Liver (tissue), 9 donors: ENCODE results near the gene LGALS4. TPM values are rescaled to one million over a fixed set of nuclear protein-coding genes. Genes with fewer than 3 reads are reported as not detected.

ENCODE experiments used
- DNase-seq: peaks from one replicate; pipeline ENCODE4 v3.0.0-alpha.2; 2017; ENCODE audit warnings: low spot score
- H3K27ac ChIP-seq, 2 donors: one replicate each; pipeline ENCODE4 v1.7.0; 2013; ENCODE audit warnings: inconsistent platforms in 2 of 2, low read length in 2 of 2, control low read depth in 1 of 2, low read depth in 1 of 2, mild to moderate bottlenecking in 1 of 2
- H3K27me3 ChIP-seq, 4 donors: one replicate each; pipeline versions ENCODE4 v1.6.1 to v1.7.0; 2013; ENCODE audit warnings: low read length in 3 of 4, inconsistent platforms in 1 of 4, mild to moderate bottlenecking in 1 of 4, moderate library complexity in 1 of 4; ENCODE audit not compliant: control insufficient read depth in 4 of 4, insufficient read depth in 4 of 4
- H3K36me3 ChIP-seq, 4 donors: one replicate each; pipeline versions ENCODE4 v1.6.1 to v1.7.0; 2013; ENCODE audit warnings: low read length in 3 of 4, mild to moderate bottlenecking in 3 of 4, low read depth in 1 of 4, moderate library complexity in 1 of 4; ENCODE audit not compliant: control insufficient read depth in 4 of 4, insufficient read depth in 3 of 4
- H3K4me1 ChIP-seq, 4 donors: one replicate each; pipeline versions ENCODE4 v1.6.1 to v1.7.0; 2013; ENCODE audit warnings: low read length in 3 of 4, mild to moderate bottlenecking in 3 of 4, moderate library complexity in 1 of 4; ENCODE audit not compliant: control insufficient read depth in 4 of 4, insufficient read depth in 4 of 4
- H3K4me3 ChIP-seq, 3 donors: one replicate each; pipeline versions ENCODE4 v1.6.1 to v1.7.0; 2013; ENCODE audit warnings: low read length in 3 of 3, control low read depth in 1 of 3, low read depth in 1 of 3, mild to moderate bottlenecking in 1 of 3
- H3K9ac ChIP-seq, 2 donors: one replicate each; pipeline ENCODE4 v1.7.0; 2013; ENCODE audit warnings: low read length in 2 of 2, mild to moderate bottlenecking in 2 of 2, moderate library complexity in 2 of 2, control low read depth in 1 of 2, low read depth in 1 of 2
- H3K9me3 ChIP-seq, 4 donors: one replicate each; pipeline versions ENCODE4 v1.6.1 to v1.7.0; 2013; ENCODE audit warnings: low read length in 3 of 4; ENCODE audit not compliant: control insufficient read depth in 4 of 4
- ATF3 ChIP-seq: IDR thresholded peaks from 2 replicates; pipeline ENCODE4 v1.6.1; 2016; ENCODE audit warnings: antibody characterized with exemption
- CTCF ChIP-seq: fragments of 150-350 bp; IDR thresholded peaks from 2 replicates; pipeline ENCODE4 v1.5.1; 2017; ENCODE audit warnings: improper control_type of control experiment, low read depth, low read length; ENCODE audit not compliant: missing input control
- EGR1 ChIP-seq, 2 donors: IDR thresholded peaks; 2 replicates each; pipeline ENCODE4 v1.6.1; 2016 to 2018; ENCODE audit warnings: antibody characterized with exemption in 2 of 2, low read depth in 2 of 2
- FOXA2 ChIP-seq: IDR thresholded peaks from 2 replicates; pipeline ENCODE4 v1.6.1; 2016; ENCODE audit warnings: antibody characterized with exemption
- GABPA ChIP-seq, 2 donors: IDR thresholded peaks in 1 of 2; conservative IDR thresholded peaks in 1 of 2; 2 replicates each; pipeline ENCODE4 v1.6.1; 2016; ENCODE audit warnings: antibody characterized with exemption in 2 of 2, mild to moderate bottlenecking in 1 of 2, moderate library complexity in 1 of 2
- HNF4A ChIP-seq, 2 donors: conservative IDR thresholded peaks; 2 replicates each; pipeline ENCODE4 v1.6.1; 2016; ENCODE audit warnings: antibody characterized with exemption in 2 of 2, mild to moderate bottlenecking in 2 of 2
- JUND ChIP-seq, 2 donors: IDR thresholded peaks; 2 replicates each; pipeline ENCODE4 v1.6.1; 2016; ENCODE audit warnings: antibody characterized with exemption in 2 of 2
- NR2F2 ChIP-seq: IDR thresholded peaks from 2 replicates; pipeline ENCODE4 v1.6.1; 2016; ENCODE audit warnings: antibody characterized with exemption
- RAD21 ChIP-seq, 2 donors: IDR thresholded peaks; 2 replicates each; pipeline ENCODE4 v1.6.1; 2016; ENCODE audit warnings: antibody characterized with exemption in 2 of 2, mild to moderate bottlenecking in 2 of 2
- REST ChIP-seq: IDR thresholded peaks from 2 replicates; pipeline ENCODE4 v1.6.1; 2016; ENCODE audit warnings: antibody characterized with exemption, mild to moderate bottlenecking
- RXRA ChIP-seq, 2 donors: IDR thresholded peaks; 2 replicates each; pipeline ENCODE4 v1.6.1; 2017 to 2018; ENCODE audit warnings: antibody characterized with exemption in 2 of 2, mild to moderate bottlenecking in 1 of 2
- SP1 ChIP-seq: IDR thresholded peaks from 2 replicates; pipeline ENCODE4 v1.6.1; 2018; ENCODE audit warnings: antibody characterized with exemption, mild to moderate bottlenecking
- TAF1 ChIP-seq: conservative IDR thresholded peaks from 2 replicates; pipeline ENCODE4 v1.6.1; 2016; ENCODE audit warnings: antibody characterized with exemption, mild to moderate bottlenecking
- WGBS: extraction: QIAGEN DNeasy Blood & Tissue Kit; methylation state at CpG from one replicate; pipeline ENCODE4 v1.1.7; 2013; 5-methylcytosine and 5-hydroxymethylcytosine counted together
- polyA plus RNA-seq, 2 donors: library from polyadenylated mRNA; stranded (reverse) in 1 of 2; unstranded in 1 of 2; fragments of 200-250 nt in 1 of 2; fragments of >200 nt in 1 of 2; fragmentation: Nextera tagmentation in 1 of 2; extraction: Ambion mirVana in 1 of 2; gene quantifications; one replicate each; pipeline versions ENCODE4 v1.2.1 to v1.2.3, GENCODE V29; 2013 to 2015
- total RNA-seq, 2 donors: library from RNA; depleted of rRNA; stranded (reverse); fragments of >200 nt; gene quantifications; one replicate each; pipeline ENCODE4 v1.2.3, GENCODE V29; 2014
- TF ChIP-seq, protein P1 (sequence below): IDR thresholded peaks from 2 replicates; pipeline ENCODE4 v1.6.1; 2016; ENCODE audit warnings: antibody characterized with exemption
- TF ChIP-seq, protein P2 (sequence below): IDR thresholded peaks from 2 replicates; pipeline ENCODE4 v1.6.1; 2016; ENCODE audit warnings: antibody characterized with exemption
- donor health status: healthy.
- donor health status: healthy.
- donor health status: healthy.
- donor health status: healthy.
- donor health status: healthy.

LGALS4 gene
- total and polyA plus RNA-seq, 4 donors = 0.42 to 40.6 (median 12.1) TPM

- TF ChIP-seq CTCF = no peak
- no peak for TF ChIP-seq RAD21 (IDR thresholded peaks at IDR 0.05)
- TF ChIP-seq, protein P1, sequence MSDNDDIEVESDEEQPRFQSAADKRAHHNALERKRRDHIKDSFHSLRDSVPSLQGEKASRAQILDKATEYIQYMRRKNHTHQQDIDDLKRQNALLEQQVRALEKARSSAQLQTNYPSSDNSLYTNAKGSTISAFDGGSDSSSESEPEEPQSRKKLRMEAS = no peak
- TF ChIP-seq, protein P2, sequence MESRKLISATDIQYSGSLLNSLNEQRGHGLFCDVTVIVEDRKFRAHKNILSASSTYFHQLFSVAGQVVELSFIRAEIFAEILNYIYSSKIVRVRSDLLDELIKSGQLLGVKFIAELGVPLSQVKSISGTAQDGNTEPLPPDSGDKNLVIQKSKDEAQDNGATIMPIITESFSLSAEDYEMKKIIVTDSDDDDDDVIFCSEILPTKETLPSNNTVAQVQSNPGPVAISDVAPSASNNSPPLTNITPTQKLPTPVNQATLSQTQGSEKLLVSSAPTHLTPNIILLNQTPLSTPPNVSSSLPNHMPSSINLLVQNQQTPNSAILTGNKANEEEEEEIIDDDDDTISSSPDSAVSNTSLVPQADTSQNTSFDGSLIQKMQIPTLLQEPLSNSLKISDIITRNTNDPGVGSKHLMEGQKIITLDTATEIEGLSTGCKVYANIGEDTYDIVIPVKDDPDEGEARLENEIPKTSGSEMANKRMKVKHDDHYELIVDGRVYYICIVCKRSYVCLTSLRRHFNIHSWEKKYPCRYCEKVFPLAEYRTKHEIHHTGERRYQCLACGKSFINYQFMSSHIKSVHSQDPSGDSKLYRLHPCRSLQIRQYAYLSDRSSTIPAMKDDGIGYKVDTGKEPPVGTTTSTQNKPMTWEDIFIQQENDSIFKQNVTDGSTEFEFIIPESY = no peak
Measured at GRCh38 chr19:38803543-38803942, 9.2 kb downstream of the LGALS4 start (continued).

DNA sequence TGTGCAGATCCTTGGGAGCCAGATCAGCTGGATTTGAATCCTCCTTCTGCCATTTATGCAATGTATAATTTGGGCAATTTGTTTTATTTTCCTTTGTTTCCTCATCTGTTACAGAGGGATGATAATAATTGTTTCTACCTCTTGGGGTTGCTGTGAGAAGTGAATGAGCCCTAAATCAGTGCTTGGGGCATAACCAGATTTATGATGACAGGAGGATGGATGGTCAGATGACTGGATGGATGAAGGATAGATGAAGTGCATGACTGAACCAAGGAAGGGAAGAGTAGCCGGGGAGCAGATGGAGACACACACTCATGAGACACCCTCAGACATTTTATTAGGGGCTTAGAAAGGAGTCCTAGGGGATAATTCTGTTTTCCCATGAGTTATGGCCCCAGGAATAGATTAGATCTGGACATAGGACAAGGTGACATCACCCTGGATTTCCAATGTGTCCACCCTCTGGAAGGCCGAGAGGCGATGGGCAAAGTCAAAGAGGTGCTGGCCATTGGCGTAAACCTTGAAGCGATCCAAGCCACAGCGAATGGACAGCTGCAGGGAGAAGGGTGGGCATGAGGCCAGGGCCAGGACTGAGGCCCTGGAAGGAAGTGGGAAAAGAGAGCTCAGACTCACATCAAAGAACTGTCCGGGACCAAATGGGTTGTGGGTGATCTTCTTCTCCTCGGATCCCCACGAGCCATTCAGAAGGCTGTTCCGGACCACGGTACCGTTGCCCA, 11.2 kb downstream of the LGALS4 start:
- WGBS = 97% methylated on average over 12 of the region's 12 CpGs

More for the DNA sequence above, 11.2 kb downstream of the LGALS4 start:
- no peak overlapping the region for H3K9ac ChIP-seq
- no peaks in the 10 kb centered on the region for H3K27me3 ChIP-seq
- peaks cover 3 to 15% (median 10%) of the 10 kb centered on the region in 4 donors for H3K36me3 ChIP-seq
- no peak overlapping the region for H3K27ac ChIP-seq
- DNase-seq = no peak
- no peaks in the 10 kb centered on the region for H3K4me1 ChIP-seq
- TF ChIP-seq REST (no peak), HNF4A (conservative IDR thresholded peaks at IDR 0.05) (no peak), CTCF (no peak), NR2F2 (no peak), FOXA2 (no peak), EGR1 (IDR thresholded peaks at IDR 0.05; ENCODE audit: low read depth in 2 of 2) (no peak), RXRA (IDR thresholded peaks at IDR 0.05) (no peak), ATF3 (no peak), TAF1 (no peak), JUND (IDR thresholded peaks at IDR 0.05) (no peak), SP1 (no peak), GABPA (IDR thresholded peaks at IDR 0.05 in 1 of 2, conservative IDR thresholded peaks at IDR 0.05 in 1 of 2) (no peak)
- TF ChIP-seq, protein P1 = no peak
- TF ChIP-seq, protein P2 = no peak
- H3K9me3 ChIP-seq = no peaks in the 10 kb centered on the region
- no peak overlapping the region for H3K4me3 ChIP-seq
